Spleen (tissue), 7 donors: Measurements from ENCODE around the gene TSSC4.

ENCODE experiments used
- CTCF ChIP-seq, 11 experiments: fragments of 200-600 bp in 7 of 11; fragments of 450-650 bp in 4 of 11; sonication (generic) in 4 of 11; IDR thresholded peaks in 8 of 11; conservative IDR thresholded peaks in 3 of 11; 1 replicate in 7 of 11; 2 replicates in 4 of 11; pipeline versions ENCODE4 v1.4.0 to v1.8.0; 2016 to 2021; ENCODE audit warnings: antibody characterized with exemption in 11 of 11, inconsistent platforms in 4 of 11, mild to moderate bottlenecking in 1 of 11
- POLR2A ChIP-seq, 3 donors: fragments of 450-650 bp; IDR thresholded peaks; one replicate each; pipeline ENCODE4 v1.5.1; 2017; ENCODE audit warnings: antibody characterized with exemption in 3 of 3, mild to moderate bottlenecking in 1 of 3
- POLR2AphosphoS5 ChIP-seq, 3 donors: sonication (generic); formaldehyde crosslinking; IDR thresholded peaks; one replicate each; pipeline ENCODE4 v1.5.1; 2017; ENCODE audit warnings: antibody characterized with exemption in 3 of 3
- donor health status: DM: no; HTN: no; CAD: no; lungs with moderate emphysema.
- donor health status: DM: no; HTN: no; CAD: no.
- donor health status: DM: no; HTN: no; CAD: no.

GRCh38 chr11:2448661-2449547 lies 48.4 kb downstream of the TSSC4 start:
- TF ChIP-seq CTCF (IDR thresholded peaks at IDR 0.05 in 8 of 11, conservative IDR thresholded peaks at IDR 0.05 in 3 of 11) (no peak), POLR2A (IDR thresholded peaks at IDR 0.05) (no peak), POLR2AphosphoS5 (IDR thresholded peaks at IDR 0.05) (no peak)
